ENCODE measurements around the gene F10.
"Not testable (repeated sequence)": the region's sequence is repeated elsewhere in the genome, so short reads cannot be mapped to it uniquely, and the experiment has no call there.

The F10 gene

GRCh38 chr13:113086991-113087922 lies 35.3 kb upstream of the F10 start:
- DNase-seq, result no peak

DNA sequence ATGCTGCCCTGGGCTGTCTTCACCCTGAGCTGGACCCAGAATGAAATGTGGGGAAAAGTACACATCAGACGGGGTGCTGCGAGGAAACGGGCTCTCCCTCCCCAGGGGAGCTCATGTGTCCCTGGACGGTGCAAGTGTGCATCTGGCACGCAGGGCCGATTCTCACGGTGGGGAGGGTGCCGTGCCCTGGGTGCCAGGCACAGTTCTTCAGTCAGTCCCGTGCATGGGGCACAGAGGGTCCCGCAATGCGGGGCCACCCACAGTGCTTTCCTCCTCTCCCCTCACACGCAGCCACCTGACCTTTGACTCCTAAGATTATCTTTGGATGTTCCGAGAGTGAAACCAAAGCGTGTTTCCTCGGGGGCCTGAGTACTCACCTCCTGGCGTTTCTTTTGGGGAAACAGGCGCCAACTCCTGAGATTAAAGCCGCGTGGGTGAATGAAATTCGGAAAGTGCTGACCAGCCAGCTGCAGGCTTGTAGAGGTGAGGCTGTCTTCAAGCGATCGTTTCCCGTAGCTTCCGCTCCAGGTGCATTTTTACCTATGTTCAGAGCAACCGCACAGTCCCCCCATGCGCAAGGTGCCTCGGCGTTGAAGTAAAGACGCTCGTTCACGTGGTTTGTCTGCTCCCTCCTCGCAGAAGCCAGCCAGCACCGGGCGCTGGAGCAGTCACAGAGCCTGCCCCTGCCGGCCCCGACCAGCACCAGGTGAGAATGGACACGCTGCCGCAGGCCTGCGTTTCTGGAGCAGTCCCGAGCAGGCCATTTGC lies 34.5 kb upstream of the F10 start:
- DNase-seq, result no peak

DNA sequence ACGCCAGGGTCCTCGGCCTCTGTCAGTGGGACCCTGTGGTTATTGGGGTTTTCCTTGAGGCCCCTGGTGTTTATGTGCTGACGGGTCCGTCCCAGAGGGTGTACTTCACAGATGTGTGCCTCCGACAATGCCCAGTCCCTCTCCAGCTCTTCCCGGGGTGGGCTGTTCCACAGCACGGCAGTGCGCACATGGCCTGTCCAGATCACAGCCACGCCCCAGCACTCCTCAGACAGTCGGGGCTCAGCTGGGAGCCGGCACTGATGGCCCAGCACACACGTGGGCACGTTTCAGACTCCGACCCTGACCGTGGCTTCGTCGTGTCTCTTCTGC lies 33.9 kb upstream of the F10 start:
- DNase-seq, result no peak

DNA sequence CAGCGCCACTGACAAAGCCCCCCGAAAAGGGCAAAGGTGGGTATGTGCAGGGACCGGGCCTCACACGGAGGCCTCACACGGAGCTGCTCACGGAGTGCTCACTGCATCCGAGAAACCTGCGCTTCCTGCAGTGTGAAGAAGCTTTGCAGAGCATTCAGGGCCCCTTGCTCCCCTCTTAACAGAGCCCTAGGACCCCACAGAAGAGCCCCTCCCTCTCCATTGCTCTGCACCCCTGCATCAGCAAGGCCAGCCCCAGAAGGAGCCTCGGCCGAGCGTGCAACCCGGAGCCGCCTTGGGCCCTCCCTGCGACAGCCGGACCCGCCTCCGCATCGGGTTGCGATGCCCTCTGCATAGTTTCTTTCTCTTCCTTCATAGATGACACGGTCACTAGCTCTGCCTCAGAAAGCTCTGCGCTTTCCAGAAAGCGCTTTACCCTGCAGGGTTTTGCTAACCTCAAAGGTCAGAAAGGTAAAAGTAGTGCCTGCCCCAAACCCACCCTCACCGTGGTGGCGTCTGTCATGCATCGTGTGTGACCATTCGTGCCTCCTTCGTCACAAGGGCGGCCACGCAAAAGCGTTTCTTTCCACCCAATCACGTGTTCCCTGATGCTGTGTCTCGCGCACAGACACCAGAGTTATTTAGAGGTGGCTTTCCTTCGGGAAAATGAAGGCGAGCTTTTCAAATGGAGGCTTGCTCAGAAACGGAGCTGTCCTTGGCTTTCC lies 32.7 kb upstream of the F10 start:
- no peak for DNase-seq

GRCh38 chr13:113090415-113090770 lies 32.2 kb upstream of the F10 start:
- DNase-seq, result no peak

DNA sequence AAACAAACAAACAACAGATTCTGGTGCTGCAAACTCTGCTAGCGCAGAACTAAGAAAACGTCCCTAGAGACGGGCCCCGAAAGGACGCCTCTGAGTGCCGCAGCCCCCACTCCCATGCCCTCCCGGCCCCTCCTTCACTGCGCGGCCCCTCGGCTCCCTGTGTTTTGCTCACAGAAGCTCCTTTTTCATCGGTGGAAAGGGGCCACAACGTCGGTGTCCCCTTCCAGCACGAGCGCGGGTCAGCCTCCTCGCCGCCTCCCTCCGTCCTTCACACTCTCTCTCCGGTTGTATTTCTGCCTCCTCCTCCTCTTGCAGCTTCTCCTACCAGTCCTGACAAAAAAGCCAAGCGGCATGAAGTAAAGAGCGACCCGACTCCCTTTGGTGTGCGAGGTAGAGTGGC lies 31.8 kb upstream of the F10 start:
- DNase-seq, result no peak

DNA sequence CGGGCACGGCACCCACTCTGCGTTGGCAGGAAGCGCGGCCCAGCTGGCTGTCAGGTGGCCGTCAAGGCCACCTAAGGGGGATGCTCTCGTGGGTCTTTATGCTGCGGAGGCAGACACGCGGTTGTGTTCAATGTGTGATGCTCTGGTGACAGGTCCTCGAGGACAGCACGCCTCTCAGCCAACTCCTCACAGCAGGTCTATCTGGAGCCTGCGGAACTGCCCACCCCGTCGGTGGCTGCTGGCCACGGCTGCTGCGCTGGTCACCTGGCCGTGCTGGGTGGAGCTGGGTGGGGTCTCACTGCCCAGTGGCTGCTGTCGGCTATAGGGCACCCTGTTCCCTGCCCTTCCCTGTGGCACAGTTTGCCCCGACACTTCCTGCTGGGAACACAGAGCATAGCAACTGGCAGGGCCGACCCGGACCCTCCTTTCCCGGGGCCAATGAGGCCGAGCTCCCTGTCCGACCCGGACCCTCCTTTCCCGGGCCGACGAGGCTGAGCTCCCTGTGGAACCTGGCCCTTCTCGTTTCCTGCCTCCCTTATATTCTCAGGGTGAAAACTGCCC lies 31.3 kb upstream of the F10 start:
- DNase-seq, result no peak

GRCh38 chr13:113091891-113092775 lies 30.5 kb upstream of the F10 start:
- DNase-seq, result no peak

DNA sequence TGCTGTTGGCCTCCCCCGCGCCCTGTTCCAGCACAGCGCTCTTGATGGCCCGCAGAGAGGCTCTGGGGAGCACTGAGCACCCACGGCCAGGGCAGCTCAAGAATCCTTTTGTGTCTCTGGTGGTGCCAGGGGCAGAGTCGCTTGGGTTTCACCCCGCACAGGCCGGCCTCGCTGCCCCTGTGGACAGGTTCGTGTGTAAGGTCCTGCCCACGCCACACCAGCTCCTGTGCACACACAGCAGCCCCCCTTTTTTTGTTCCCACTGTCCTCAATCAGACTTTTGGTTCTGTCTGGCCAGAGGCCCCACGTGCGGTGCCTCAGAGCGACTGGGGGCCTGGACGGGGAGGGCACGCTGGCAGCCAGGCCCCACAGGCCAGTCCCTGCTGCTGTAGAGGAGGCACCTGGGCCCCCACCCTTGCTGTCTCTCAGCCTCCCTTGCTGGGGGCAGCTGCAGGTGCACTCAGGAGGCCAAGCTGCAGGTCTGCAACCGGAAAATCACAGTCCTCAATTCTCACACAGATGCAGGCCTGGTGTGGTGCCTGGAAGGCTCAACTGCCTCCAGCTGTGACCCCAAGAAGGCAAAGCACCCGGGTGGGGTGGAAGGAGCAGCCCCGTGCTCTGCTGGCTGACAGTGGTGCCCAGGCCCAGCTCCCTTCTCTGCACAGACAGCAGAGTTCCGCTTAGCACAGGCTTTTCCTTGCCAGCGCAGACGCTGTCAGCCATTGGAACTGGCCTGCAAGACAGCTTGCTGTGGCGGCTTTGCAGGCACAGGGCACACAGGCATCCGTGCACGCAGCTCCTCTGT lies 29.6 kb upstream of the F10 start:
- no peak for DNase-seq

DNA sequence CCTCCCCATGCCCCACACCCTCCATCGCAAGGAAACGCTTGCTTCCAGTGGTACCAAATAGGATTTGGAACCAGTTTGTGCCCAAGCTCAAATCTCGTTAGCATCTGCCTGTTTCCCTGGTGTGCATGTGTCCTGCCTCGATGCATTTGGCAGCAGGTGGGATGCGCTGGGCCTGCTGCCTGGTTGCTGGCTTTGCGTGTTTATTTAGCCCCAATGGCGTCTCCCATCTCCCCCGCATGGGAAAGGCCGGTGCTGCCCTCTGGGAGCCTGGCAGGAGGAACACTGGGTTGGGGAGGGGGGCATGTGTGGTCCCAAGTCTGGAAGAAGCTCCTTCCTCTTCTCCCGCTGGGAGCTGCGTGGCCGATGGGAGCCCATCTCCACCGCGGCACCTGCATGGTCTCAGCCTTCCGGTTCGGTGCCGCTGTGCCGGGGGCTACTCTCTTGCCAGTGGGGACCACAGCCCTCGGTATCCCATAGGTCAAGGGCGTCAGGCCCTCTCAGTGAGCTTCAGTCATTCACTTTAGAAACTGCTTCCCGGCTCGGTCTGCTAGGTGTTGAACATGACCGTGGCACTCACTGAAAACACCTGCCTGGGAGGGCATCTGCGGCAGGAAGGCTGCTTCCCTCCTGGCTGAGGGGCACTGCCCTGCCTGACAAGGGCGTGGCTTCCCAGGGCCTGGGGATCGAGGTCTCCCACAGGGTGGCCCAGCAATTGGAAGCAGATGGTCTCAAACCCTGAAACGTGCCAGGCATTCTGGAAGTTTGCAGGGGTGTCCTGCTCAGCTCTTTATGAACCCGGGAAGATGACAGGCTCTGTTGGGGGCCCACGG lies 28.8 kb upstream of the F10 start:
- DNase-seq, result no peak

DNA sequence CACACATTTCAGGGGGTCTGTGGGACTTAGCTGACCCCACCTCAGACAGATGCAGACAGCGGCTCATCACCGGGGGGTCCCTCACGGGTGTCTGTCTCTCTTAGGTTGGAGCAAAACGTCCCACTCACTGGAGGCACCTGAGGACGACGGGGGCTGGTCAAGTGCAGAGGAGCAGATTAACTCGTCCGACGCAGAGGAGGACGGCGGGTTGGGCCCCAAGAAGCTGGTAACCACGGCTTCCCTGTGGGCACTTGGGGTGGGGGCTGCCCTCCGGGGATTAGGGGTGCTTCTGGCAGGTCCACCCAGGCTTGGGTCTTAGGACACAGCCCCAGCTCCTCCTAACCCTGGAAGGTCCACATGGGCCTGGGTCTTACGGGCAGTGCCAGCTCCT lies 28.2 kb upstream of the F10 start:
- DNase-seq, result no peak

- DNase-seq, result no peak
Measured at GRCh38 chr13:113095146-113096051, 27.2 kb upstream of the F10 start.

DNA sequence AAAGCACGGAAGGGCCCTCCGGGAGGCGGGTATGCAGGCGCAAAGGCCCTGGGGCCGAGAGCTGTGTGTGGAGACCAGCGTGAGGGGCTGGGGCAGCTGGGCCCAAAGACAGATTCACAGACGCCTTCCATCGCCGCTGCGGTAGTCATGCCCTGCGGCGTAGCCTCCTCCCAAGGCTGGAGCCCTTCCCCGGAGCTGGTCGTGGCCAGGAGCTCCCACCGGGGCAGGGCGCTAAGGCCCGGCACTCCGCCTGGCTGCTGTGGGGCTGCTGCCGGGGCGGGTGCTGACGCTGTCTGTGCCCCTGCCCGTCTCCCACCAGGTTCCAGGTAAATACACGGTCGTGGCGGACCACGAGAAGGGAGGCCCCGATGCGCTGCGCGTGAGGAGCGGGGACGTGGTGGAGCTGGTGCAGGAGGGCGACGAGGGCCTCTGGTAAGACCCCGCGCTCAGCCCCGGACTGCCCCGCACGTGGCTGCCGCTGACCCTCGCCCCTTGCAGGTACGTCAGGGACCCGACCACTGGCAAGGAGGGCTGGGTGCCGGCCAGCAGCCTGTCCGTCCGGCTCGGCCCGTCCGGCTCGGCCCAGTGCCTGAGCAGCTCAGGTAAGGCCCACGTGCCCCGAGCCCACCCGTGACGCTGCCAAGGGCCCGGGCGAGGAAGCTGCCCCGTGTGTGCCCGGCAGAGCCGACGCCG lies 26.4 kb upstream of the F10 start:
- DNase-seq, result no peak

- no peak for DNase-seq
Measured at GRCh38 chr13:113096745-113097305, 25.8 kb upstream of the F10 start.

DNA sequence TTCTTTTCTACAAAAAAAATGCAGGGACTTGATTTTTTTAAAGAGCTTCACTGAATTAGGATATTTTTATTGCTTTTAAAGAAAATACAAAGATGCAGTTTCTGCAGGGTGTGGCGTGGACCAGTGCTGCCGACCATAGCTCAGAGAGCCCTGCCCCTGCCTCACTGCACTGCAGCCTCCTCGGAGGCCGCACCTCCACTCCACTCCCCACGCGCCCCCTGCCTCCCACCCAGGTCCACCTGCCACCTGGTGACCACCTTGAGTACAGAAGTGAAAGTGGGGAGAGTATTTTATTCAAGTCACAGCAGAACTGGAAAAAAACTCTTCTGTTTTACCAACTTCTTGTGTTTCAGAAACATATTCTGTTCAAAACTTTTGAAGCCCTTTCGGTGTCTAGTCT lies 24.9 kb upstream of the F10 start:
- DNase-seq, result no peak

DNA sequence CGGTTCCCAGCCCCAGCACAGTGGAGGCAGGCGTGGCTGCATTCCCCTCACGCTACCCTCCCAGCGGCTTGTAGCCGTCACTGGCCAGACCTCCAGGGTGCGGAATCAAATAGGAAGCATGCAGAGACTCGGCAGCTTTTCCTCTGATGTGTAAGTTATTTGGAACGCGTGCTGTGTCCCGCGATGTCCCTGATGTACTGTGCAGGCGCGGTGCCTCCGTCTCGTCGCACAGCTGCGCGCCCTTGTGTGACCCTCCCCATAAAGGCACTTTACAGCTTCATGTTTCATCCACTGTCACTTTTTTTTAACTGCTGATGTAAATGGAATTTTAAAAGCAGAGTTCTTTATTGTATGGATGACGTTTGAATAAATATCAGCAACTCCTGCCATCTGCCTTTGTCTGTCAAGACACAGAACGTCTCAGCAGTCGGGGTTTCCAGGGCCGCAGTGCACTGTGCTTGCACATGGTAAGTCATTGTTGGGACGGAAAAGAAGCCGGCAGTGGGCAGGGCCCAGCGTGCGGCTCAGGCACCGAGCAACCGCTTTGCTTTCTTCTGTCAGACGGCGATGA lies 24.4 kb upstream of the F10 start:
- DNase-seq, result no peak

GRCh38 chr13:113099142-113099541 lies 23.5 kb upstream of the F10 start:
- no peak for DNase-seq

GRCh38 chr13:113102302-113102701 lies 20.3 kb upstream of the F10 start:
- not testable (repeated sequence) for DNase-seq
